NCI-H446 treated with DMSO at 0.1 percent for 48 hours (cell line): ENCODE results near the gene IAPP.
"Not testable (repeated sequence)": the region's sequence is repeated elsewhere in the genome, so short reads cannot be mapped to it uniquely, and the experiment has no call there.

ENCODE experiments used
- DNase-seq: peaks from one replicate; lab custom pipeline; 2025; lab: John Stamatoyannopoulos, UW

Gene IAPP

DNA sequence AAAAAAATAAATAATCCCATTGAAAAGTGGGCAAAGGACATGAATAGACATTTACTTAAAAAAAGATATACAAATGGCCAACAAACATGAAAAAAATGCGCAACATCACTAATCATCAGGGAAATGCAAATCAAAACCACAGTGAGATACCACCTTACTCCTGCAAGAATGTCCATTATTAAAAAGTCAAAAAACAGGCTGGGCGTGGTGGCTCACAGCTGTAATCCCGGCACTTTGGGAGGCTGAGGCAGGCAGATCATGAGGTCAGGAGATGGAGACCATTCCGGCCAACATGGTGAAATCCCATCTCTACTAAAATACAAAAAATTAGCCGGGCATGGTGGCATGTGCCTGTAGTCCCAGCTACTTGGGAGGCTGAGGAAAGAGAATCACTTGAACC lies 8.6 kb downstream of the IAPP start:
- not testable (repeated sequence) for DNase-seq

DNA sequence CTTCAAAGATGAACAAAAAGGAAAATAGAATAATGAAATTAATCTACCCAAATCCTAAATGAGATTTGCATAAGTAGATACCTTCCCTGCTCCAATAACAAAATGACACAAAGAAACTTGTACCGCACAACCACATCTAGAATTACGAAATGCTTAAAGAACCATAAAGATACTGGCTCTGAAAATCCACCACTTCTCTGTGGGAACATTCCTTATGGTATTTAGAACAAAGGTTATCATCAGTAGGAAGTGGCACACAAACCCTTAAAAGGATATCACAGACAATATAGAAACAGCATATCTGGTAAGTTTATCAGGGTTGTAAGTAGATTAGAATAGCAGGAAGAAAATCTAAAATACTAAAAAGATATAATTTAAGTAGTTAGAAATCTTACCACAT lies 11.6 kb downstream of the IAPP start:
- no peak for DNase-seq

DNA sequence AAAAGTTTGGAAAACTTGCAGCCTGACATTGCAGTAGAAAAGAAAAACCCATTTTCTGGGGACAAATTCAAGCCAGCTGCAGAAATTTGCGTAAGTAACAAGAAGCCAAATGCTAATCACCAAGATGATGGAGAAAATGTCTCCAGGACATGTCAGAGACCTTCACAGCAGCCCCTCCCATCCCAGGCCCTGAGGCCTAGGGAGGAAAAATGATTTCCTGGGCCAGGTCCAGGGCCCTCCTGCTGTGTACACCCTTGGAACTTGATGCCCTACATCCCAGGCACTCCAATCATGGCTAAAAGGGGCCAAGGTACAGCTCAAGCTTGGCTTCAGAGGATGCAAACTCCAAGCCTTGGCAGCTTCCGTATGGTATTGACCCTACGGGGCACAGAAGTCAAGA lies 14.5 kb downstream of the IAPP start:
- DNase-seq = no peak

DNA sequence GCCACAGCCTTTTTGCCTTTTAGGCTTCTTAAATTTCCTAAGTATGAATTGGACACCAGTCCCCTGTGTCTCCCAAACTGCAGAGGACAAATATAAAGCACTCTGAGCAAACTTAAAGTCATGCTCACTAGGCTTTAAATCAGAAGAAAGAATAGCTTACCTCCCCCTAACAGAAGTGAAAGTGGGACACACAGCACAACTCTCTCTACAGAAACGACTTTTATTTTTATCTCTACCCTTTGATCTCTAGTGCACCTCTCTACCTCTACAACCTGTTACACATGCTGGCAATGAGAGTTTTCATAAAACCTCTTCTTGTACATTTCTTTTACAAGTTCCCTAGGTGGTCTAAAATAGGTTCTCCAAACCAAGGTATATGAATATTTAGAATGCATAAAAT lies 19.7 kb downstream of the IAPP start:
- no peak for DNase-seq

DNA sequence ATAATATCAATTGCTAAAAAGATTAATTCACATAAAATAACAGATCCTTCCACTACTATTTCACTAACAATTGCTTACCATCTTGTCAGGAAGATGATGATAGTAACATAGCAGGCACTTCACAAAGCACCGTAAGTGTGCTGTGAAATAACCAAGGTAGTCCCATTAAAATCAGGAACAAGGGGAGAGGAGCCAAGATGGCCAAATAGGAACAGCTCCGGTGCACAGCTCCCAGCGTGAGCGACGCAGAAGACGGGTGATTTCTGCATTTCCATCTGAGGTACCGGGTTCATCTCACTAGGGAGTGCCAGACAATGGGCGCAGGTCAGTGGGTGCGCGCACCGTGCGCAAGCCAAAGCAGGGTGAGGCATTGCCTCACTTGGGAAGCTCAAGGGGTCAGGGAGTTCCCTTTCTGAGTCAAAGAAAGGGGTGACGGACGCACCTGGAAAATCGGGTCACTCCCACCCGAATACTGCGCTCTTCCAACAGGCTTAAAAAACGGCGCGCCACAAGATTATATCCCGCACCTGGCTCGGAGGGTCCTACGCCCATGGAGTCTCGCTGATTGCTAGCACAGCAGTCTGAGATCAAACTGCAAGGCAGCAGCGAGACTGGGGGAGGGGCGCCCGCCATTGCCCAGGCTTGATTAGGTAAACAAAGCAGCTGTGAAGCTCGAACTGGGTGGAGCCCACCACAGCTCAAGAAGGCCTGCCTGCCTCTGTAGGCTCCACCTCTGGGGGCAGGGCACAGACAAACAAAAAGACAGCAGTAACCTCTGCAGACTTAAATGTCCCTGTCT lies 22.3 kb downstream of the IAPP start:
- DNase-seq = not testable (repeated sequence)

DNA sequence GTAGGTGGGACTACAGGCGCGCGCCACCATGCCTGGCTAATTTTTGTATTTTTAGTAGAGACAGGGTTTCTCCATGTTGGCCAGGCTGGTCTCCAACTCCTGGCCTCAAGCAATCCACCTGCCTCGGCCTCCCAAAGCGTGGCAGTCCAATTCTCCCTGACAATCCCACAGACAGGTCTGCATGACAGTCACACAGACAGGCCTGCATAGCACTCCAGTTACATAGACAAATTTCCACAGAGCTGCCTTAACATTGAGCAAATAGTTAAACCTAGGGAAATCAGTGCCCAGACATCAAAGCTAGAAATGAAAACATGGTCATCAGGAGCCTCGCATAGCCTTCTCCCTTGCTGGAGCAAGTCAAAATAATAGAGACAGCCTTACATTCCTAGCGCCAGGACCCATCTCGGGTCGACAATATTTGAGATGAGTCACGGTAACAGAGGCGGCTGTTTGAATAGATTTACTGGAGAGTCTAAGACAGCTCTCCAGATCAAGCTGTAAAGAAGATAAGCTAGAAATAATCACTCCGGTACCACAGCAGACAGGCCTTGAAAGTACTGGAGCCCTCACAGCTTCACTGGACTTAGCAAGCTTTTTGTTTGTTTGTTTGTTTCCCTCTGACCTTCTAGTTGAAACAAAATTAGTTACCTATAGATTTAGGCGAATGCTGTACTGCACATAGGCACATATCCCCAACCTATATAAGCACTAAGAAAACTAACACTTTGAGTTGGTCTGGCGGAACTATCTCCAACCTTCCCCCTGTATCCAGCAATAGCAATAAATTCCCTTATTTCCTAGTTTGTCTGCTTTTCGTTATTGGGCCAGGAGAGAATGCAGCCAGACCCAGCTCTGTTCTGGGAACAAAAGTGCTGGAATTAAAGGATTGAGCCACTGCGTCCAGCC lies 40.9 kb downstream of the IAPP start:
- DNase-seq = no peak

DNA sequence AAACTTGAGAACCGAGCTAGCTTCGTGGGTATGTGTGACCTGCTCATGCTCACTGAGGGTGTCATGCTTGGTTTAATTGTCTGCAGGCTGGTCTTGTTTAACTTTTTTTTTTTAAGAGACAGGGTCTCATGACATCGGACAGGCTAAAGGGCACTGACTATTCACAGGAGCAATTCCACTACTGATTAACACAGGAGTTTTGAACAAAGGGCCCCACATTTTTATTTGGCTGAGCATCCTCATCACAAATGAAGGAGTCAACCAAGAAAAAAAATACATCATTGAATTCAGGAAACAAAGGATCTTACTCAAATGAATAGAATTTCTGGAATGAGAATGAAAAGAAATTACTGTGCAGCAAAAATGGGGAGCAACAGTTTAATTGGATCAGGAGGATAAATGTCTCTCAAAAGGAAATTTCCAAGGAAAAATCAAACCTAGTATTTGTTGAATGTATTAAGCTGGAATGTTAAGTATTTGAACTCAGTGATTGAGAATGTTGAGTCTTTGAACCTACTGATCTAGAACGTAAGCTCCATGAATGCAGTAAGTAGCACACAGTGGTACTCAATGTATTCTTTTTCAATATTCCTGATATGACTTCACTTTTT lies 43.9 kb downstream of the IAPP start:
- no peak for DNase-seq

DNA sequence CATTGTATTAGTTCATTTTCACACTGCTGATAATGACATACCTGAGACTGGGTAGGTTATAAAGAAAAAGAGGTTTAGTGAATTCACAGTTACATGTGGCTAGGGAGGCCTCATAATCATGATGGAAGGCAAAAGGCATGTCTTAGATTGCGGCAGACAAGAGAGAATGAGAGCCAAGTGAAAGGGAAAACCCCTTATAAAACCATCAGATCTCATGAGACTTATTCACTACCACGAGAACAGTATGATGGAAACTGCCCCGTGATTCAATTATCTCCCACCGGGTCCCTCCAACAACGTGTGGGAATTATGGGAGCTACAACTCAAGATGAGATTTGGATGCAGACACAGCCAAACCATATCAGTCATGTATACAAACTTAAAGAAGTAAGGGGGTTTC lies 45.7 kb downstream of the IAPP start:
- DNase-seq = not testable (repeated sequence)

DNA sequence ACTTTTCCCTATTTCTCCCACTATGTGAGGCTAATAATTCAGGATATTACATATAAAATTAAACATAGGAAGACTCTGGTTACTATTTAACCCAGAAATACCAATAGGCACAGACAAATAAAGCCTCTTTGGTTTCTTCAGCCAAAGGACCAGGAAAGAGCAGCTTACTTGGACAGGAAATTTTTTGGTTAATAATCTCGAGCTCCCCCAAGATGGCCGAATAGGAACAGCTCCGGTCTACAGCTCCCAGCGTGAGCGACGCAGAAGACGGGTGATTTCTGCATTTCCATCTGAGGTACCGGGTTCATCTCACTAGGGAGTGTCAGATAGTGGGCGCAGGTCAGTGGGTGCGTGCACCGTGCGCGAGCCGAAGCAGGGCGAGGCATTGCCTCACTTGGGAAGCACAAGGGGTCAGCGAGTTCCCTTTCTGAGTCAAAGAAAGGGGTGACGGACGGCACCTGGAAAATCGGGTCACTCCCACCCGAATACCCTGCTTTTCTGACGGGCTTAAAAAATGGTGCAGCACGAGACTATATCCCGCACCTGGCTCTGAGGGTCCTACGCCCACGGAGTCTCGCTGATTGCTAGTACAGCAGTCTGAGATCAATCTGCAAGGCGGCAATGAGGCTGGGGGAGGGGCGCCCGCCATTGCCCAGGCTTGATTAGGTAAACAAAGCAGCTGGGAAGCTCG lies 46.5 kb downstream of the IAPP start:
- DNase-seq = not testable (repeated sequence)

DNA sequence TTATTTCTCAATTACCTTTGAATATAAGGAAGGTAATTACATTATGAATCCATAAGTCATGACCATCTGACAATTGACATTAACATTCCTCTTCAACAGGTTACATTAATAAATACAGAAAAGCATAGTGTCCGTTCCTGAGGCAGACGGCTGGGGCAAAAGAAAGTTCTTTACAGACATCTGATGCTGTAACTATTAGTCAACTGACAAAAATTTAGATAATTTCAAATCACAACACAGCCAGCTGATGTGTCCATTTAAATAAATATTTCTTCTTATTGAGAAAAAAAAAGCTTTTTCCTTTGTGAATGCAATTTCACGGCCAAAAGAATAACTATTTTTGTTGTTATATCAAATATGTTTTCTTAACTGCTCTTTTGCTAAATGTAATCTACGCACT lies 55.5 kb downstream of the IAPP start:
- no peak for DNase-seq
